ENCODE data around the gene PCDH15.
"Not testable (repeated sequence)": the region's sequence is repeated elsewhere in the genome, so short reads cannot be mapped to it uniquely, and the experiment has no call there.

PCDH15 gene

GRCh38 chr10:54531296-54531695 is 269.7 kb downstream of the PCDH15 start:
- DNase-seq, result no peak

- DNase-seq, result no peak
Observed at GRCh38 chr10:54530299-54530698, 270.7 kb downstream of the PCDH15 start.

GRCh38 chr10:54525816-54526215 is 275.2 kb downstream of the PCDH15 start:
- DNase-seq, result no peak

- not testable (repeated sequence) for DNase-seq
Observed at GRCh38 chr10:54515244-54515643, 285.8 kb downstream of the PCDH15 start.

- no peak for DNase-seq
Observed at GRCh38 chr10:54503863-54504262, 297.2 kb downstream of the PCDH15 start.

- no peak for DNase-seq
Observed at GRCh38 chr10:54501929-54502328, 299.1 kb downstream of the PCDH15 start.

GRCh38 chr10:54496852-54497251 is 304.2 kb downstream of the PCDH15 start:
- no peak for DNase-seq

- DNase-seq, result no peak
Observed at GRCh38 chr10:54487743-54488142, 313.3 kb downstream of the PCDH15 start.

GRCh38 chr10:54485971-54486370 is 315.1 kb downstream of the PCDH15 start:
- DNase-seq, result no peak

- DNase-seq, result no peak
Observed at GRCh38 chr10:54484186-54484585, 316.8 kb downstream of the PCDH15 start.

GRCh38 chr10:54478601-54479000 is 322.4 kb downstream of the PCDH15 start:
- no peak for DNase-seq

- no peak for DNase-seq
Observed at GRCh38 chr10:54477738-54478137, 323.3 kb downstream of the PCDH15 start.

GRCh38 chr10:54470324-54470631 is 330.8 kb downstream of the PCDH15 start:
- no peak for DNase-seq

GRCh38 chr10:54469587-54470323 is 331.3 kb downstream of the PCDH15 start:
- DNase-seq, result no peak

GRCh38 chr10:54454271-54454670 is 346.8 kb downstream of the PCDH15 start:
- DNase-seq, result no peak

- no peak for DNase-seq
Observed at GRCh38 chr10:54449056-54449455, 352.0 kb downstream of the PCDH15 start.

- DNase-seq, result no peak
Observed at GRCh38 chr10:54444170-54444569, 356.9 kb downstream of the PCDH15 start.

- DNase-seq, result no peak
Observed at GRCh38 chr10:54441275-54441674, 359.8 kb downstream of the PCDH15 start.

GRCh38 chr10:54434782-54435181 is 366.2 kb downstream of the PCDH15 start:
- DNase-seq, result no peak

- no peak for DNase-seq
Observed at GRCh38 chr10:54415483-54415882, 385.5 kb downstream of the PCDH15 start.

GRCh38 chr10:54402576-54402975 is 398.5 kb downstream of the PCDH15 start:
- no peak for DNase-seq

GRCh38 chr10:54396031-54396430 is 405.0 kb downstream of the PCDH15 start:
- no peak for DNase-seq

- DNase-seq, result not testable (repeated sequence)
Observed at GRCh38 chr10:54394598-54394997, 406.4 kb downstream of the PCDH15 start.

GRCh38 chr10:54372179-54372578 is 428.9 kb downstream of the PCDH15 start:
- DNase-seq, result no peak

GRCh38 chr10:54368984-54369383 is 432.0 kb downstream of the PCDH15 start:
- no peak for DNase-seq

Measured in NCI-H510A (cell line).